OCI-LY1 (cell line): ENCODE measurements around the gene ARHGEF28.

Source experiments
- CTCF ChIP-seq: fragments of 200-600 bp; sonication (generic), shearing (Covaris generic); IDR thresholded peaks from 2 replicates; pipeline ENCODE4 v1.5.1; 2017; ENCODE audit warnings: mild to moderate bottlenecking, antibody characterized with exemption, low read length, moderate library complexity, mixed read lengths
- EZH2 ChIP-seq: fragments of 200-600 bp; sonication (generic), shearing (Covaris generic); IDR thresholded peaks from 2 replicates; pipeline ENCODE4 v1.8.0; 2017; ENCODE audit warnings: borderline replicate concordance, mixed run types, mild to moderate bottlenecking, antibody characterized with exemption, low read length, moderate library complexity, mixed read lengths

DNA sequence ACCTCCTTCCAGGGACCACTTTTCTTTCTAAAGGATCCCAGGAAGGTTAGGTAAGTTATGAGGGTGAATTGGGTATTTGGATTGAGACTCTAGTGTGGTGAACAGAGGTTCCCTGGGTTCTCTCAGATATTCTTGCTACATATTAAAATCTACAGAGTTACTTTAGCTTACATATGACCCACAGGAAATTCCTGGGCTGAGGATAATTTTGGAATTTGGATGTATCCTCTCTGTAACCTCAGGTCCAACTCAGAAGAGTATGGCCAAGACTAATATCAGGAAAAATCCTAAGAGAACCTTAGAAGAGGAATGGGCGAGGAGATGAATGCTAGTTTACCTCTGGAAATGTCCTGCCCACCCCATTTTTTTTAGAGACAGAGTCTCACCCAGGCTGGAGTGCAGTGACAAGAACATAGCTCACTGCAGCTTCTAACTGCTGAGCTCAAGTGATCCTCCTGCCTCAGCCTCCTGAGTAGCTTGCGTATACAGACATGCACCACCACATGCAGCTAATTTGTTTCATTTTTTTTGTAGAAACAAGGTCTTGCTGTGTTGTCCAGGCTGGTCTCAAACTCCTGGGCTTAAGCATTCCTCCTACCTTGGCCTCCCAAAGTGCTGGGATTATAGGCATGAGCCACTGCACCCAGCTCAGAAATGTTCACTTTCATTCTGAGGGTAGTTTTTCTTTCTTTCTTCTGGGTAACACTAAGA, 196.4 kb downstream of the ARHGEF28 start:
- TF ChIP-seq CTCF (no peak), EZH2 (no peak)
